ENCODE results near the gene ELP6.
"Not testable (repeated sequence)": the region's sequence is repeated elsewhere in the genome, so short reads cannot be mapped to it uniquely, and the experiment has no call there.

Gene ELP6

GRCh38 chr3:47512416-47513124, 942 bp downstream of the ELP6 start:
- no peak for TF ChIP-seq SPI1 (IDR thresholded peaks at IDR 0.05; ENCODE audit: borderline replicate concordance, low read depth)
- no peak for TF ChIP-seq CTCF (IDR thresholded peaks at IDR 0.05; ENCODE audit: insufficient read depth, low read length)
- TF ChIP-seq POLR2AphosphoS5 (IDR thresholded peaks at IDR 0.05; ENCODE audit: low read depth): no peak
- TF ChIP-seq GABPA (IDR thresholded peaks at IDR 0.05; ENCODE audit: low read depth): no peak
- TF ChIP-seq REST (IDR thresholded peaks at IDR 0.05; ENCODE audit: insufficient replicate concordance, low read depth): peak; percentile 24
- H3K27me3 ChIP-seq (ENCODE audit: insufficient read depth, poor library complexity, severe bottlenecking): no peaks in the 10 kb centered on the region
- H3K4me3 ChIP-seq (replicated peaks; ENCODE audit: insufficient read depth, low read length): peak overlapping the region; percentile 48
- peak; percentile 23 to 31 for DNase-seq (ENCODE audit: low read depth in 1 of 2, low spot score in 1 of 2)
- peak overlapping the region; percentile 94 for H3K27ac ChIP-seq (replicated peaks)

- DNase-seq (ENCODE audit: low read depth in 1 of 2, low spot score in 1 of 2): not testable (repeated sequence)
Measured at GRCh38 chr3:47505267-47505666, 8.2 kb downstream of the ELP6 start.

GRCh38 chr3:47504113-47504512, 9.4 kb downstream of the ELP6 start:
- no peak for DNase-seq (ENCODE audit: low read depth in 1 of 2, low spot score in 1 of 2)
- TF ChIP-seq SPI1 (IDR thresholded peaks at IDR 0.05; ENCODE audit: borderline replicate concordance, low read depth) (no peak), GABPA (IDR thresholded peaks at IDR 0.05; ENCODE audit: low read depth) (no peak)

More at GRCh38 chr3:47505267-47505666, 8.2 kb downstream of the ELP6 start:
- H3K4me3 ChIP-seq (replicated peaks; ENCODE audit: insufficient read depth, low read length); H3K27me3 ChIP-seq (ENCODE audit: insufficient read depth, poor library complexity, severe bottlenecking); H3K27ac ChIP-seq (replicated peaks): not testable (repeated sequence)

GRCh38 chr3:47503033-47503432, 10.5 kb downstream of the ELP6 start:
- H3K4me3 ChIP-seq (replicated peaks; ENCODE audit: insufficient read depth, low read length): no peak overlapping the region
- DNase-seq (ENCODE audit: low read depth in 1 of 2, low spot score in 1 of 2): no peak
- no peaks in the 10 kb centered on the region for H3K27me3 ChIP-seq (ENCODE audit: insufficient read depth, poor library complexity, severe bottlenecking)
- no peak overlapping the region for H3K27ac ChIP-seq (replicated peaks)
- no peak for TF ChIP-seq GABPA (IDR thresholded peaks at IDR 0.05; ENCODE audit: low read depth)

More at GRCh38 chr3:47504113-47504512, 9.4 kb downstream of the ELP6 start:
- Histone ChIP-seq H3K27ac (replicated peaks) (no peak overlapping the region), H3K27me3 (ENCODE audit: insufficient read depth, poor library complexity, severe bottlenecking) (no peaks in the 10 kb centered on the region), H3K4me3 (replicated peaks; ENCODE audit: insufficient read depth, low read length) (no peak overlapping the region)

- DNase-seq (ENCODE audit: low read depth in 1 of 2, low spot score in 1 of 2): no peak
Measured at GRCh38 chr3:47496892-47497291, 16.6 kb downstream of the ELP6 start.

More at GRCh38 chr3:47496892-47497291, 16.6 kb downstream of the ELP6 start:
- H3K27ac ChIP-seq (replicated peaks): no peak overlapping the region
- no peak overlapping the region for H3K4me3 ChIP-seq (replicated peaks; ENCODE audit: insufficient read depth, low read length)
- TF ChIP-seq CTCF (IDR thresholded peaks at IDR 0.05; ENCODE audit: insufficient read depth, low read length) (no peak), REST (IDR thresholded peaks at IDR 0.05; ENCODE audit: insufficient replicate concordance, low read depth) (no peak), POLR2AphosphoS5 (IDR thresholded peaks at IDR 0.05; ENCODE audit: low read depth) (no peak), SPI1 (IDR thresholded peaks at IDR 0.05; ENCODE audit: borderline replicate concordance, low read depth) (no peak), GABPA (IDR thresholded peaks at IDR 0.05; ENCODE audit: low read depth) (no peak)
- no peaks in the 10 kb centered on the region for H3K27me3 ChIP-seq (ENCODE audit: insufficient read depth, poor library complexity, severe bottlenecking)

Data from HL-60 (cell line).